GM12872 (cell line): ENCODE data around the gene MAP1LC3B2.

ENCODE experiments used
- CTCF ChIP-seq: IDR thresholded peaks from 3 replicates; pipeline ENCODE4 v1.5.1; 2011; ENCODE audit warnings: low read depth, mild to moderate bottlenecking, low read length, moderate library complexity; ENCODE audit not compliant: insufficient read depth

The MAP1LC3B2 gene

DNA sequence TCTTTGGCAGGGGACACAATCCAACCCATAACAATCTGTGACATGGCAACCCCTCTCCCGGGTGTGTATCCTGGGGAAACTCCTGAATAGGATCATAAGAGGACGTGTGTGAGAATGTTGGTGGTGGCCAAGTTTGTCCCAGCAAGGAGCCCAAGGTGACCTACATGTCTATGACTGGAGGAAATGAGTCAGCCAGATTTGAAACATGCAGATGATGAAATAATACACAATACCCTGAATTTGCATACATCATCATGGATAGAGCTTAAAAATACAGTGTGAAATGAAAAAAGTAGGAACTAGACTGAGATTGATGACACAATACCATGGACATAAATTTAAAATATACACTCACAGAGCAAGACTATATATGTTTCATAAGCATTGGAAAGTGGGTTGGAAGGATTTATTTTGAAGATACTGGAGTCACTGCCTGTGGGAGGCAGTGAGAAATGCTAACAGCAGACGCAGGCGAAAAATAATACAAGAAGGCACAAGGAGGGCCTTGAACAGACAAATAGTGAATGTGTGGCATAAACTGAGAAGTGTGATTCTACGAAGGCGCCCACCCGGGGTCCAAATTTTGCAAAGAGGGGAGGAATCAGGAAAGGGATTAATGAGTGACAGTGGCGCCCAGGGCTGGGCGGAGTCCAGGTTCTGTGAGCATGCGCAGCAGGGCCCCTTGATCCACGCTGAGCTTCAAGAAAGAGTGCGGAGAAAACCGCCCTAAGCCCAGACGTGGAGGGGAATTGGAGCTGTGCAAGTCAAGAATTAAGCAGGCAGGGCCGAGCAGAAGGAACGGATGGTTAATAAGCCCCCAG lies 7.0 kb upstream of the MAP1LC3B2 start:
- TF ChIP-seq CTCF, result no peak

- TF ChIP-seq CTCF, result no peak
Observed at GRCh38 chr12:116552773-116553373, 6.3 kb upstream of the MAP1LC3B2 start.

GRCh38 chr12:116556356-116556952 lies 2.7 kb upstream of the MAP1LC3B2 start:
- TF ChIP-seq CTCF, result no peak

GRCh38 chr12:116556964-116557698 lies 2.0 kb upstream of the MAP1LC3B2 start:
- no peak for TF ChIP-seq CTCF

GRCh38 chr12:116558280-116559161 lies 660 bp upstream of the MAP1LC3B2 start:
- no peak for TF ChIP-seq CTCF

DNA sequence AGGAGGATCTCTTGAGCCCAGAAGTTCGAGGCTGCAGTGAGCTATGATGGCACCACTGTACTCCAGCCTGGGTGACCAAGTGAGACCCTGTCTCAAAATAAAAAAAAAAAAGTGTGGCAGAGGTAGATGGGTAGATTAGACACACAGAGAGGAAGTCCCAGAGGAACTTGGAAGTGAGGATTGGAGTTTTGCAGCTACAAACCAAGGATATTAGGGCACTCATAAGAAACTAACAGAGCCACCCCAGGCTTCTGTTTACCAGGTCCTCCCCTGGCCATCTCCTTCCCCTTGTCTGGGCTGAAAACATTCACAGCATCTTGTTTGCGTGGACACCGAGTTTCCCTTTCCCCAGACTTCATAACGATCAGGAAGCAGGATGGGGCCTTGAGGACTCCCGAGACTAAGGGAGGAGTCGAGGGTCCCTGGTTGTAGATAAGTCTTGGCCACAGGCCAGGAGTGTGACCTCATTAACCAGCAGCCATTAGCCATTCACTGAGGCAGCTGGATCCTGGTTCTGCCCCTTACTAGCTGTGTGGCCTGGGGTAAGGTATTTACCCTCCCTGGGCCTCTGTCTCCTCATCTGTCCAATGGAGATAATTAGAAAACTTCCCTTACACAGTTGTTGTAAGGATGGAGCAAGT lies 2.1 kb downstream of the MAP1LC3B2 start:
- TF ChIP-seq CTCF, result no peak
